Gastrocnemius medialis (tissue), 4 donors: ENCODE data around the gene UQCC2. TPM values are rescaled to one million over a fixed set of nuclear protein-coding genes. Genes with fewer than 3 reads are reported as not detected.

Experiments used
- ATAC-seq, 2 donors: fragments of 150-250 bp; one replicate each; pipeline ENCODE4 v1.9.1; 2016
- DNase-seq, 2 donors: peaks; one replicate each; pipeline ENCODE4 v3.0.0-alpha.2; 2019
- H3K27ac ChIP-seq, 4 donors: fragments of 200-600 bp; sonication (generic); 1 replicate in 1 of 4; 2 replicates in 3 of 4; pipeline ENCODE4 v1.5.1; 2016 to 2018; ENCODE audit warnings: mild to moderate bottlenecking in 2 of 4, moderate library complexity in 1 of 4
- H3K27me3 ChIP-seq, 3 donors: fragments of 200-600 bp; sonication (generic) in 2 of 3; 1 replicate in 1 of 3; 2 replicates in 2 of 3; pipeline versions ENCODE4 v1.5.1 to v1.6.0; 2016 to 2019; ENCODE audit warnings: mild to moderate bottlenecking in 1 of 3, moderate library complexity in 1 of 3
- H3K36me3 ChIP-seq, 2 donors: fragments of 200-600 bp; sonication (generic) in 1 of 2; one replicate each; pipeline ENCODE4 v1.5.1; 2017 to 2018
- H3K4me1 ChIP-seq, 2 donors: fragments of 200-600 bp; sonication (generic) in 1 of 2; one replicate each; pipeline ENCODE4 v1.5.1; 2016 to 2017; ENCODE audit warnings: mild to moderate bottlenecking in 2 of 2
- H3K4me3 ChIP-seq, 4 donors: fragments of 200-600 bp; sonication (generic) in 3 of 4; 1 replicate in 1 of 4; 2 replicates in 3 of 4; pipeline ENCODE4 v1.5.1; 2016 to 2019; ENCODE audit warnings: mild to moderate bottlenecking in 2 of 4
- H3K9me3 ChIP-seq, 3 donors: fragments of 200-600 bp; sonication (generic) in 2 of 3; 1 replicate in 1 of 3; 2 replicates in 2 of 3; pipeline ENCODE4 v1.5.1; 2016 to 2019
- POLR2A ChIP-seq, 2 donors: fragments of 450-650 bp; IDR thresholded peaks; one replicate each; pipeline ENCODE4 v1.6.1; 2017; ENCODE audit warnings: antibody characterized with exemption in 2 of 2, mild to moderate bottlenecking in 2 of 2, moderate library complexity in 2 of 2
- in situ Hi-C, 4 donors: fragments of 200-750 bp; cut with MboI; loops; one replicate each; pipeline versions ENCODE4 v1.15.0 to v1.8.0; 2017; ENCODE audit warnings: low sequenced_read_pairs in 4 of 4
- intact Hi-C: fragments of 100-400 bp; cut with DNase I; formaldehyde crosslinking; loops from one replicate; pipeline ENCODE4 v1.15.1; 2023; ENCODE audit warnings: low total_unique reads
- total RNA-seq, 4 donors: library from RNA; depleted of rRNA; stranded (reverse); fragments of >200 nt; gene quantifications; one replicate each; pipeline versions ENCODE4 v1.1.0 to v1.2.3, GENCODE V29; 2016
- TF ChIP-seq, protein P1 (sequence below), 5 experiments: fragments of 450-650 bp in 3 of 5; fragments of 200-600 bp in 2 of 5; sonication (generic) in 2 of 5; IDR thresholded peaks in 4 of 5; conservative IDR thresholded peaks in 1 of 5; 1 replicate in 4 of 5; 2 replicates in 1 of 5; pipeline ENCODE4 v1.5.1; 2016 to 2019; ENCODE audit warnings: antibody characterized with exemption in 5 of 5, mild to moderate bottlenecking in 3 of 5, moderate library complexity in 3 of 5

The UQCC2 gene
- total RNA-seq, 4 donors from 2014 or later: 50.7 to 101 (median 63.5) TPM

DNA sequence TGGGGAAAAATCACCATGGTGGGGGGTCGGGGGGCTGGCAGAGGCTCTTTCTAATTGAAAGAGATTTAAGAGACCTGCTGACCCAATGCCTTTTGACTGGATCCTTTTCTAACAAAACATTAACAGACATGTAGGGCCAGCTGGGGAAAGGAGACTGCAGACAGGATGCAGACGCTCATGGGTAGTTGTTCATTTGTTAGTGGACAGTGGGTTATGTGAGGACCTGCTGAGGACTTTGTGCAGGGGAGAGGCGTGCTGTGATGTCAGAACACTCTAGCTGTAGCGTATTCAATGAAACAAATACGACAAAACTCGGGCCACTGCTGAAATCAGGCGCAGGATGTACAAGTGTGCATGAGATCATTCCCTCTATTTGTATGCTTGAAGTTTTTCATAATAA is 34.0 kb upstream of the UQCC2 start:
- H3K9me3 ChIP-seq: no peaks in the 10 kb centered on the region
- H3K36me3 ChIP-seq: peaks cover 0 to 21% of the 10 kb centered on the region in 2 donors
- no peak for ATAC-seq
- intact Hi-C loops (loop anchor here (5.0 to 10.0 kb wide), 2 partner anchors 1619 to 1982 kb away; no protein-coding TSS in a partner anchor), in situ Hi-C loops (loop anchor here in 1 of 4 donors (25.0 kb wide), 1 partner anchor 542 kb away; no protein-coding TSS in a partner anchor)
- peak overlapping the region; percentile 98 to 100 (median 100) for H3K27ac ChIP-seq
- no peaks in the 10 kb centered on the region for H3K27me3 ChIP-seq
- no peak for DNase-seq
- H3K4me1 ChIP-seq: peaks cover 8 to 29% of the 10 kb centered on the region in 2 donors
- TF ChIP-seq, protein P1, sequence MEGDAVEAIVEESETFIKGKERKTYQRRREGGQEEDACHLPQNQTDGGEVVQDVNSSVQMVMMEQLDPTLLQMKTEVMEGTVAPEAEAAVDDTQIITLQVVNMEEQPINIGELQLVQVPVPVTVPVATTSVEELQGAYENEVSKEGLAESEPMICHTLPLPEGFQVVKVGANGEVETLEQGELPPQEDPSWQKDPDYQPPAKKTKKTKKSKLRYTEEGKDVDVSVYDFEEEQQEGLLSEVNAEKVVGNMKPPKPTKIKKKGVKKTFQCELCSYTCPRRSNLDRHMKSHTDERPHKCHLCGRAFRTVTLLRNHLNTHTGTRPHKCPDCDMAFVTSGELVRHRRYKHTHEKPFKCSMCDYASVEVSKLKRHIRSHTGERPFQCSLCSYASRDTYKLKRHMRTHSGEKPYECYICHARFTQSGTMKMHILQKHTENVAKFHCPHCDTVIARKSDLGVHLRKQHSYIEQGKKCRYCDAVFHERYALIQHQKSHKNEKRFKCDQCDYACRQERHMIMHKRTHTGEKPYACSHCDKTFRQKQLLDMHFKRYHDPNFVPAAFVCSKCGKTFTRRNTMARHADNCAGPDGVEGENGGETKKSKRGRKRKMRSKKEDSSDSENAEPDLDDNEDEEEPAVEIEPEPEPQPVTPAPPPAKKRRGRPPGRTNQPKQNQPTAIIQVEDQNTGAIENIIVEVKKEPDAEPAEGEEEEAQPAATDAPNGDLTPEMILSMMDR (IDR thresholded peaks at IDR 0.05 in 4 of 5, conservative IDR thresholded peaks at IDR 0.05 in 1 of 5): no peak
- no peak for TF ChIP-seq POLR2A (IDR thresholded peaks at IDR 0.05)
- peak overlapping the region; percentile 66 to 88 (median 79) for H3K4me3 ChIP-seq

DNA sequence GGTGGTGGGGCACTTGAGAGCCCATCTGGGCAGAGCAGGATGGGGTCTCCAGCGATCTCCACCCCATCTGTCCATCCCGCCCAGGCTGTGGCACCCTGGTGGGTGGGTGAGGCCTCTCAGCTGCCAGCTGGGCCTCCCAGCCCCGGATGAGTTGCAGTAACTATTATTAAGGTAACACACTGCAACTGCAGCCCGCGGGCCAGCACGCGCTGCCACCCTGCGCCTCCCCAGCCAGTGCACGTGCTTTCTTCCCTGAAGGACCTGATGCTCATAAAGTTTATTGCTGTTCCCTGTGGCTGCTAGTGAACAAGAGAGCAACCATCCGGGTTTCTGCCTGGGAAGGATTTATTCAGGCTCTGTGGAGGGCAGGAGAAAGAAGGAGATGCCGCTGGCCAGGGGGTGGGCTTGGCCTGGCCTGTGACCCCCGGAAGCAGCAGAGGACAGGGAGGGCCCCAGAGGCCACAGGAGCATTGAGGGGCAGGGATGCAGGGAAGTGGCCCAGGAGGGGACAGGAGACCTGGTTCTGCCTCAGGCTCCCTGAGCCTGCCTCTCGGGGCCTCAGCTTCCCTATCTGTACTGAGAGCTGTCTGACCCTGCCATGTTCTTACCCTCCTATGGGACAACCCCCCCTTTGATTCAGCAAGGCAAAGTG is 33.5 kb upstream of the UQCC2 start:
- Histone ChIP-seq H3K9me3 (no peaks in the 10 kb centered on the region), H3K27ac (peak overlapping the region; percentile 98 to 100 (median 100)), H3K4me3 (peak overlapping the region; percentile 66 to 88 (median 79)), H3K36me3 (peaks cover 0 to 21% of the 10 kb centered on the region in 2 donors), H3K27me3 (no peaks in the 10 kb centered on the region), H3K4me1 (peaks cover 8 to 32% of the 10 kb centered on the region in 2 donors)
- peak in 1 of 2 donors; percentile 77 for TF ChIP-seq POLR2A (IDR thresholded peaks at IDR 0.05)
- TF ChIP-seq, protein P1 (IDR thresholded peaks at IDR 0.05 in 4 of 5, conservative IDR thresholded peaks at IDR 0.05 in 1 of 5): no peak
- in situ Hi-C loops: loop anchor here in 1 of 4 donors (25.0 kb wide), 1 partner anchor 542 kb away; no protein-coding TSS in a partner anchor
- DNase-seq: peak in 1 of 2 donors; percentile 87
- intact Hi-C loops: loop anchor here (1.0 to 10.0 kb wide), 4 partner anchors 17 to 1982 kb away; partner anchors contain the start of genes HSPA1A and HSPA1L
- no peak for ATAC-seq

DNA sequence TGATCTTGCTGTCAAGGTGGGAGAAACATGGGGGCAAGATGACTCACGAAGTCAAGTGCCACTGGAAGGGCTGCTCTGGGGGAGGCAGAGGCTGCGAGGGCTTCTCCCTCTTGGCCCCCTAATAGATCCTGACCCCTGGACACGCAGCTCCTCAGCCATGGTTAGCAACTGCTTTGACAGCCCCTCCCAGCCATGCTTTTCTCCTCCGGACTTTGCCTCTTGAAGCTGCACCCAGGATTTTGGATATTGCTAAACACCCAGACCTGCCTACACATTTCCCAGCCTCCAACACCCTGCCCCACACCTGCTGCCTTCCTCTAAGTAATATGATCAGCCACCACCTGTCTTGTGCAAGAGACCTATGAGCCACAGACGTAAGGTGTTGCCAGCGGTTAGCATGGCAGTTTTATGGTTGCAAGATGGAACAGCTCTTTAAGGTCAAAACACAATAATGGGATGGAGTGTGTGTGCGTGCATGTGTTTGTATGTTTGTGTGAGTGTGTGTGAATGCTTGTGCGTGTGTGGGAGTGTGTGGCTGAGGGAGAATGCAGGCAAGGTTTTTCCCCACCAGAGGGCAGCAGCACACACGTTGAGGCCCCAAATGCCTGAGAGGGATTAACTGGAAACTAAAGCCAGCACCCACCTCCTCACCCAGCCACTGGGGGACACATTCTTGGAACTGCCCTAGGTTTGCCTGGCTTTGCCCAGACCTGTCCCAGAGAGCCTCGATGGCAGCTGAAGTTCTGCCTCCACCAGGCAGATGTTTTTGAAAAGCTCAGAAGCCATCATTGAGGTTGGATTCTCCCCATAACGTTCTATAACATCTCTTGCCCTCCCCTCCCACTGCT is 32.7 kb upstream of the UQCC2 start:
- DNase-seq (peak; percentile 89 to 96), ATAC-seq (peak; percentile 28 to 35)
- Histone ChIP-seq H3K27ac (peak overlapping the region; percentile 98 to 100 (median 100)), H3K9me3 (no peaks in the 10 kb centered on the region), H3K4me1 (peaks cover 15 to 32% of the 10 kb centered on the region in 2 donors), H3K4me3 (peak overlapping the region; percentile 66 to 88 (median 79)), H3K27me3 (no peaks in the 10 kb centered on the region), H3K36me3 (peaks cover 0 to 27% of the 10 kb centered on the region in 2 donors)
- intact Hi-C loops: loop anchor here (1.0 to 10.0 kb wide), 3 partner anchors 18 to 1927 kb away; partner anchors contain the start of genes HSPA1A and HSPA1L
- TF ChIP-seq POLR2A (IDR thresholded peaks at IDR 0.05): peak in 1 of 2 donors; percentile 78
- TF ChIP-seq, protein P1 (IDR thresholded peaks at IDR 0.05 in 4 of 5, conservative IDR thresholded peaks at IDR 0.05 in 1 of 5): peak; percentile 91 to 98 (median 98)
- in situ Hi-C loops: loop anchor here in 1 of 4 donors (25.0 kb wide), 1 partner anchor 543 kb away; no protein-coding TSS in a partner anchor

DNA sequence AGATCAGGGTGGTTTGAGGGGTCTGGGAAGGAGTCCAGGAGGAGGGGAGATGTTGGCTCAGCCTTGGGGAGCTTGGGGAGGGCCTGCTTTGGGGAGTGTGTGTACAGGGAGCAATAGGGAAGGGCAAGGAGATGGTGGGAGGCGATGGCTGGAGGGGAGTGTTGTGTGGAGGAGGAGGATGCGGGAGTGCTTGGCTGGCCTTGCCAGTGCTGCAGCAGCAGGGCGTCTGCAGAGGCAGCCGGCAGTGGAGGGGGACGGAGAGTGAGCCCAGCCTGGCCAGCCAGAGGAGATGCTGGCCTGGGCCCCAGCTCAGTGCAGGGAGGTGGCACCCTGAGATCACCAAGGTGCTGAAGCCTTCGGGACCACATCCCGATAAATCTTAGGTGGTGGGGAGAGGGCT is 31.3 kb upstream of the UQCC2 start:
- H3K4me1 ChIP-seq: peaks cover 28 to 43% of the 10 kb centered on the region in 2 donors
- in situ Hi-C loops: loop anchor here in 1 of 4 donors (25.0 kb wide), 1 partner anchor 544 kb away; no protein-coding TSS in a partner anchor
- no peaks in the 10 kb centered on the region for H3K9me3 ChIP-seq
- TF ChIP-seq POLR2A (IDR thresholded peaks at IDR 0.05): no peak
- TF ChIP-seq, protein P1 (IDR thresholded peaks at IDR 0.05 in 4 of 5, conservative IDR thresholded peaks at IDR 0.05 in 1 of 5): no peak
- H3K36me3 ChIP-seq: peaks cover 0 to 38% of the 10 kb centered on the region in 2 donors
- H3K27ac ChIP-seq: peak overlapping the region; percentile 98 to 100 (median 100)
- intact Hi-C loops: loop anchor here (5.0 to 10.0 kb wide), 2 partner anchors 1622 to 1926 kb away; partner anchors contain the start of genes HSPA1A and HSPA1L
- peak in 1 of 2 donors; percentile 61 for DNase-seq
- peak overlapping the region; percentile 59 to 88 (median 76) for H3K4me3 ChIP-seq
- H3K27me3 ChIP-seq: no peaks in the 10 kb centered on the region
- no peak for ATAC-seq
